ENCODE measurements around the gene SLC31A2.

The SLC31A2 gene

DNA sequence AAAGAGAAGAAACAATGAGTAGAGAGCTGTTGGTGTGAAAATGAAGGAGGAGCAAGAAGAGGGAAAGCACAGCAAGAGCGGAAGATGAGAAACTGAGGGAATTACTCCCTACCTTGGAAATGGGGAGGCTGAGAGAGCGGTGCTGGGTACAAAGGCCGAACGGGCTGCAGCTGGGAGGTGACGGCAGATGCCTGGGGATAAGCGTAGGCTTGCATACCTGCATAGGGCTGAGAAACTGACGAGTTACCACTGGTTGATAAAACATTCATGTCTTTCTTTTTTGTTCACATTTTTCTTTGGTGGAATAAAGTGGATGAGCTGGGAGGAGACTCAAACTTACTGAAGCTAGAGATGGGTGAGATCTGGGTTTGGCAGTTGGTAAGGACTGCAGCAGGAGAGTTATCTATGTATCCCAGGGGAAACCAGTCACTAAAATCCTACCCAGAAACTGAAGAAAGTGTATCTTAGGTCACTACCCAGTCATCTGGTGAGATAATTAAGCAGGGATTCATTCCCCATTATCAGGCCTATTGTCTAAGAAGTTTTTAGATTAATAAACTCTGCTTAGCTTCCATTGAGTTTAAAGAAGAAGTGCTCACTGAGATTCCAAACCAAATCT lies 35.4 kb downstream of the SLC31A2 start:
- DNase-seq (ENCODE audit: low read depth, low spot score) = no peak

DNA sequence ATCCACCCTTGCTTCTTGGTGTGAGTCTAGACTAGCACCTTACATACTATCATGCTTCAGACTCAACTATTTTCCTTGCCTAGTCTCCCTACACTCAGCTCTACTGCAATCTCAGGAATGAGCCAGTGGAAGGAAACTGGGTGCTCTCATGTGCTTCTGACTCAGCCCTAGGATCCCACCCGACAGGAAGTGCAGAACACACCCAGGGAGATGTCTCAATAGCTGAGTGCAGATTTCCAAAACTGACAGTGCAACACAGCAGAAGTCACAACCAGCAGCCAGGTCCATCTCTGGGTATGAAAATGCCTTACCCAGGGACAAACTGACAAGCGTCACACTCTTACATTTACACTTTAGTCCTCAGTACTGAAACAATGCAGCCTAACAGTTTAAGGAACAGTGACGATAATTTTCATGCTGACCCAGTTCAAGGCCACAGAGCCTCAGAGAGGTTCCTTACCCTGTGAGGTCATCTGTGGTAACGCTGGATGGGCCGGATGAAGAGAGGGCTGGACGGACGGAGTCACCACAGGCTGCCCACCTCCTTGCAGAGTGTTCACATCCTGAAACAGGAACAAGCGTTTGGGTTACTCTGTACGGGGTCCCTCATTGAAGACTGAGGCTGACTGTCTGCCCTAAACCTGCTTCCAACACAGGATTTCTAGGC lies 37.3 kb downstream of the SLC31A2 start:
- no peak for DNase-seq (ENCODE audit: low read depth, low spot score)

DNA sequence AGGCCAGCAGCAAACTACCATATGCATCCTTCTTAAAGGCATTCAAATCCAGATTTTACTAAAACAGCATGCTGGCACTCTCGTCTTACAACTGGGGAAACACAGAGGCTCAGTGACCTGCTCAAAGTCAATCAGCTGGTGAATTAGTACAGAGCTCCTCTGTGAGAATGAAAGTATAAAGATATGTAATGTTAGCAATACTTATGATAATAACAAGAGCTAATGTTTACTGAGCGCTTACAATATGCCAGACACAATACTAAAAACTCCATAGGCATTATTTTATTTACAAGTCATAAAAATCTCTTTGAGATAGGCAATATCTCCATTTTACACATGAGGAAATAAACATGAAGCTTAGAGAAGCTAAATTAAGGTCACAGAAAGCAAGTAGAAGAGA lies 41.6 kb downstream of the SLC31A2 start:
- no peak for DNase-seq (ENCODE audit: low read depth, low spot score)

DNA sequence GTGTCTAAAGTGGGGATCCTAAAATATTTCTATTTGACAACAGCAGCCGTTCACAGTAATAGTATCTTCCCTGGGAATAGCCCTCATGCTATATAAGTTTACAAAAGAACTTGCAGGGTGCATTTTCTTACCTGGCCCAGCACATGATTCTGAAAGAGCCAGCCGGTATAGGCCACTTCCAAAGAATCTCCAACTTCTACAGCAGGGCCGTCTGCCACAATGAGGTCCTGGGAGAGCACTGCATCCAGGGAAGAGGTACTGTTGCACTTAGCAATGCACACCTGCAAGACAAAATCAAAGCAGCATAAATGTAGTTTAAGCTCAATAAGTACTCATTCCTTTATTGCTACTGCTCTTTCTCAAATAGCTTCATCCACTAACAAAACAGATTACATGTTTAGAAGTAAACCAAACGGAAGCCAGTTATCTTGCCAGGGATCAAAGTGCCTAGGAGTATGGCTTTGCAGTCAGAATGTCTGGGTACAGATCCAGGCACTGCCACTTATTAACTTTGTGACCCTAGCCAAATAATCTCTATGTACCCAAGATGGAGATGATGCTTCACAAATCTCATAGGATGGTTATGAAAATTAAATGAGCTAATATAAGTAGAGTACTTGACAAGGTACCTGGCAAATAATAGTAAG lies 49.0 kb downstream of the SLC31A2 start:
- DNase-seq (ENCODE audit: low read depth, low spot score) = no peak

DNA sequence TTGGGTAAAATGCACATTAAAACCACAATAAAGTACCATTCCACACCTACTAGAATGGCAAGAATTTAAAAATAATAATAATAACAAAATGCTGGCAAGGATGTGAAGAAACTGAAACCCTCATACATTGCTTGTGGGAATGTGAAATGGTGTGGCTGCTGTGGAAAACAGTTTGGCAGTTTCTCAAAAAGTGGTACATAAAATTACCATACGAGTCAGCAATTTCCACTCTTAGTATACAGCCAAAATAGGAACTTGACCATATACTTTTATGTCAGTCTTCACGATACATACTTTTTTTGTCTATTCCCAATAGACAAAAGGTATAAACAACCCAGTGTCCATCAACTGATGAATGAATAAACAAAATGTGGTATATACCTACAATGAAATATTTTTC lies 54.6 kb downstream of the SLC31A2 start:
- DNase-seq (ENCODE audit: low read depth, low spot score) = no peak

DNA sequence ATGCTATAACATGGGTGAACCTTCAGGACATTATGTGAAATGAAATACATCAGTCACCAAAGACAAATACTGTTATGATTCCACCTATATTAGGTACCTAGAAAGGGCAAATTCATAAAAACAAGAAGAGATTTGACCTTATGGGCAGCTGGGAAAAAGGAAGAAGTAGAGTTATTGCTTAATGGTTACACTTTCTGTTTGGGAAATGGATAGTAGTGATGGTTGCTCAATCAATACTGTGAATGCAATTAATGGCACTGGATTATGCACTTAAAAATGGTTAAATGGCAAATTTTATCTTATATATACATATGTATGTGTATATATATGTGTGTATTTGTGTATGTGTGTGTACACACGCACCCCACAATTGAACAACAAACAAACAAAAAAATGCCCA lies 55.1 kb downstream of the SLC31A2 start:
- DNase-seq (ENCODE audit: low read depth, low spot score) = no peak

DNA sequence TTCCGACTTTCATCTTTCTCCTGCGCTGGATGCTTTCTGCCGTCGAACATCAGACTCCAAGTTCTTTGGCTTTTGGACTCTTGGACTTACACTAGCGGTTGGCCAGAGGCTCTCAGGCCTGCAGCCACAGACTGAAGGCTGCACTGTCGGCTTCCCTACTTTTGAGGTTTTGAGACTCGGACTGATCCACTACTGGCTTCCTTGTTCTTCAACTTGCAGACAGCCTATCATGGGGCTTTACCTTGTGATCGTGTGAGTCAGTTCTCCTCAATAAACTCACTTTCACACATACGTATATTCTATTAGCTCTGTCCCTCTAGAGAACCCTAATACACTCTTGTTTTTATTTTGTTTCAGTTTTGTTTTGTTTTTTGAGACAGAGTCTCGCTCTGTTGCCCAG lies 60.0 kb downstream of the SLC31A2 start:
- DNase-seq (ENCODE audit: low read depth, low spot score) = no peak

Measured in iPS DF 19.7 (cell line).